GM19351 (cell line): ENCODE results near the gene RMI2.

Experiments
- ATAC-seq: cut with Tn5 transposase; IDR thresholded peaks from one replicate; pipeline ENCODE4 v1.9.1; 2021; ENCODE audit warnings: mild to moderate bottlenecking, moderate library complexity; ENCODE audit not compliant: unreplicated experiment

The RMI2 gene

GRCh38 chr16:11327277-11328171 lies 17.7 kb upstream of the RMI2 start:
- peak; percentile 45 for ATAC-seq

- ATAC-seq = peak; percentile 79
Observed at GRCh38 chr16:11328172-11329070, 16.8 kb upstream of the RMI2 start.

- no peak for ATAC-seq
Observed at GRCh38 chr16:11329071-11329491, 16.2 kb upstream of the RMI2 start.

DNA sequence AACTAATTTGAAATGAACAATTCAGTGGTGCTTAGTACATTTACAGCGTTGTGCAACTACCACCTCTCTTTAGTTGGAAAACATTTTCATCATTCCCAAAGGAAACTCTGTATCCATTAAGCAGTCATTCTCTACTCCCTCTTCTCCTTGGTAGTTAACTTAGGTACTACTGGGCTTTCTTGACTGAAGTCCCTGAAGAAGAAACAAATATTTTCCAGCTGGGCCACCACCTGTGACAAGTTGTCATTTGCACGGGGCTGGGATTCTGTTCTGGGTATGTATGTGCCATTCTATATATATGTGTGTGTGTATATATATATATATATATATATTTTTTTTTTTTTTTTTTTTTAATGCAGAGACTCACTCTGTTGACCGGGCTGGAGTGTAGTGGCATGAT lies 15.4 kb upstream of the RMI2 start:
- ATAC-seq = no peak

GRCh38 chr16:11330526-11331237 lies 14.6 kb upstream of the RMI2 start:
- ATAC-seq = no peak

DNA sequence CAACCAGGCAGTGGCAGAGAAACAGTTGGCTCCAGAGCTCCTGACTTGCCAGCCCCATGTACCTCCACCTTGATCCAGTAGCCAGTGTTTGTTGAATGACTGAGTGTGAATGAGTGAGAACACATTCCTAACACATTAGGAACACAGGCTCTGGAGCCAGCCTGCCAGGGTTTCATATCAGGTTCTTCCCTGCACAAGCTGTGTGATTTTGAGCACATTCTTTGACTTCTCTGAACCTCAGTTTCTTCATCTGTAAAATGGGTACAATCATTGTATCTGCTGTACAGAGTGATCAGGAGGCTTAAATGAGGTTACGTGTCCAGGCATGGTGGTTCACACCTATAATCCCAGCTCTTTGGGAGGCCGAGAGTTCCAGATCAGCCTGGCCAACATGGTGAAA lies 13.3 kb upstream of the RMI2 start:
- ATAC-seq = no peak

DNA sequence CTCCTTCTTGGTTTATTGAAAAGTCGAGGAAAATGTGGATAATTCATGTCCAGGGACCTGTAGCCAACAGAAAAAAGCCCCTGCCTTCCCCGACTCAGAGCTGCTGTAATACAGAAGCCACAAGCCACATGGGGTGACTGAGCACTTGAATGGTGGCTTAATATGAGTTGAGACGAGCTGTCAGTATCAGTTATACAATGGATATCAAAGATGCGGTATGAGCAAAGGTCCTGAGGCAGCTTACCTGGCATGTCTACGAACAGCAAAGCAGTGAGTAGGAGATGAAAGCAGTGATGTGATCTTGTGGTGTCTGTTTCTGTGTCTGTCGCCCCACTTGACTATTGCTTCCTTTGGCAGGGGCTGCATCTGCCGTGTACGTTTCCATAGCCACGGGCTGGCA lies 12.2 kb upstream of the RMI2 start:
- no peak for ATAC-seq

GRCh38 chr16:11333702-11334101 lies 11.6 kb upstream of the RMI2 start:
- ATAC-seq = no peak

DNA sequence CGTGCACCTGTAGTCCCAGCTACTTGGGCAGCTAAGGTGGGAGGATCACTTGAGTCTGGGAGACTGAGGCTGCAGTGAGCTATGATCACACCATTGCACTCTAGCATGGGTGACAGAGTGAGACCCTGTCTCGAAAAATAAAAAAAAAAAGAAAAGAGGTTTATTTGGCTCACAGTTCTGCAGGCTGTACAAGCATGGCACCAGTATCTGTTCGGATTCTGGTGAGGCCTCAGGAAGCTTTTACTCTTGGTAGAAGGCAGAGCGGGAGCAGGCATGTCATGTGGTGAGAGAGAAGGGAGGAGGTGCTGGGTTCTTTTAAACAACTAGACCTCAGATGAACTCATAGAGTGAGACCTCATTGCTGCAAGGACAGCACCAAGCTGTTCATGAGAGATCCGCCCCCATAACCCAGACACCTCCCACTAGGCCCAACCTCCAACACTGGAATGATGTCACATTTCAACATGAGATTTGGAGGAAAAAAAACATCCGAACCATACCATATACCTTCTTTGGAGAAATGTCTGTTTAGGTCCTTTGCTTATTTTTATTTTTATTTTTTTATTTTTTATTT lies 10.3 kb upstream of the RMI2 start:
- ATAC-seq = no peak

DNA sequence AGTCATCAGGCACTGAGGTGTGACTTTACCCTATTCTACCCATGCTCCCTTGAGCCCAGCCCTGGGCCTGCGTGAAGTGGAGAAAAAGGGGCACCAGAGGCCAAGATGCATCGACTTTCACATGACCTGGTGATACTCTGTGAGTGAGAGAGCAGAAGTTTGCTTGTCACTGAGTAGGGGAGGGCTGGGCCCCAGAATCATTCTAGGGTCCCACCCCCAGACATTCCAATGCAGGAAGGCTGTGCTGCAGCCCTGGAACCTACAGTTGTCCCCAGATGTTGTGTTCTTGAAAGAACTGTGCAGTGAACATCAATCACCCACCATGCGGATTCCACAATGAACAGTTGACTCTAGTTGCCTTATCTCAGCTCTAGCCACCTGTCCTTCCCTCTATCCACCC lies 6.2 kb upstream of the RMI2 start:
- ATAC-seq = no peak

- no peak for ATAC-seq
Observed at GRCh38 chr16:11340710-11341109, 4.5 kb upstream of the RMI2 start.

- ATAC-seq = no peak
Observed at GRCh38 chr16:11341371-11341770, 3.9 kb upstream of the RMI2 start.

DNA sequence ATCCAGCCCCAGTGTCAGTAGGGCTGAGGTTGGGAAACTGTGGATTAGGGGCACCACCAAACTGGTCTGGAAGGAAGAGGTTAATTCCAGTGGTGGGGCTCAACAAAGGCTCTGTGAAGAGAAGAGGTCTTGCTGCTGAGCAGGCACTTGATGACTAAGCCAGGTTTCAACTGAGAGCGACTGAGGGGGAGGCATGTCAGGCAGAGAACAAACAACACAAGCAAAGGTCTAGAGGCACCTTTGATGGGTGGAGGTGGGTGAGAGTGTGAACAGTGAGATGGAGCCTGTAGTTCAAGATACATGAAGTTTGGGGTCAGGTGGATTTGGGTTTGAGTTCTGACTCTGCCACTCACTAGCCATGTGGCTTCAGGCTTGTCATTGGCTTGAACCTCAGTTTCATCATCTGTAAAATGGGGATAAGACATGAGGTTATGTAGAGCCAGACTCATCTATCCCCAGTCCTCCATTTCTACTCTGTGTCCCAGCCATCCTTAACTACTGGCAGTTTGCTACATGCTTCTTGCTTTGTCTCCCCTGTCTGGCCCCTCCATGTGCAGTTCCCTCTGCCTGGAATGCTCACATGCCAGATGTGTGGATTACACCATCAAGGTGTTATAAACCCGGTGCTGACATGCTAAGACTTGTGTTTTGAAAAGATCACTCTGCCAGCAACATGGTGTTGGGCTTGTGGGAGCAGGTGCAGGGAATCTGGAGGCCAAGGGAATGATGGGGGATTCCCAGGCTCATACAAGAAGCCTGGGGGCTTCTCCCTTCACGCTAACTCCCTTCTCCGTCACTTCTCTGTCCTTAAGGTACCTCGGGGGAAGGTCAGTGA lies 3.0 kb upstream of the RMI2 start:
- ATAC-seq = no peak

DNA sequence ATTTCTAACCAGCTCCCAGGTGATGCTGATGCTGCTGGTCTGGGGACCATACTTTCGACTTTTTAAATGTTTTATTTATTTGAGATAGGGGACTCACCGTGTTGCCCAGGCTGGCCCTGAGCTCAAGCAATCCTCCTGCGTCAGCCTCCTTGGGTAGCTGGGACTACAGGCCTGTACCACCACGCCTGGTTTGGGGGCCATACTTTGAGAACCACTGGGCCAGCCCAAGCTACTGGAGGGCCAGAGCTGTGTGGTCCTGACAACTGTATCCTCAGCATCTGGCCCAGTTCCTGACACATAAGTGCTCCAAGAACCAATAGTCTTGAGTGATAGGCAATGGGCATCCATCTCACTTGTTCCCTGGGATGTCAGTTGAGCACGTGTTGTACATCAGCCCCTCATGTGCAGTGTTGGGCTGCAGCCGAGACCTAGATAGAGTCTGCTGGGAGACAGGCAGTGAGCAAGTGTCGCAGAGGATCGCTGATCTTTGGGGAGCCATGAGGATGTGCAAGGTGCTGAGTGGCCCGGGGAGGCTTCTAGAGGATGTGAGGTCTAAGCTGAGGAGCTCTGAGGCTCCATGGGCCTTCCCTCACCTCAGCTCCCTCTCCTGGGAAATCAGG lies 1.6 kb downstream of the RMI2 start:
- no peak for ATAC-seq

DNA sequence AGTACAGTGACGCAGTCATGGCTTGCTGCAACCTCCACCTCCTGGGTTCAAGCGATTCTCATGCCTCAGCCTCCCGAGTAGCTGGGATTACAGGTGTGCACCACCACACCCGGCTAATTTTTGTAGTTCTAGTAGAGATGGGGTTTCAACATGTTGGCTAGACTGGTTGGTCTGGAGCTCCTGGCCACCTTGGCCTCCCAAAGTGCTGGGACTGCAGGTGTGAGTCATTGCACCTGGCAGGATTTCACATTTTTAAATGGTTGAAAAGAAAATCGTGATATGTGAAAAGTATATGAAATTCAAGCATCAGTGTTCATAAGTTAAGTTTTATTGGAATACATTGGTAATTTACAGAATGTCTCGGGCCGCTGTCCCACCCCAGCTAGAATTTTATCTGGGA lies 2.6 kb downstream of the RMI2 start:
- ATAC-seq = no peak

- ATAC-seq = no peak
Observed at GRCh38 chr16:11348737-11349598, 3.7 kb downstream of the RMI2 start.

DNA sequence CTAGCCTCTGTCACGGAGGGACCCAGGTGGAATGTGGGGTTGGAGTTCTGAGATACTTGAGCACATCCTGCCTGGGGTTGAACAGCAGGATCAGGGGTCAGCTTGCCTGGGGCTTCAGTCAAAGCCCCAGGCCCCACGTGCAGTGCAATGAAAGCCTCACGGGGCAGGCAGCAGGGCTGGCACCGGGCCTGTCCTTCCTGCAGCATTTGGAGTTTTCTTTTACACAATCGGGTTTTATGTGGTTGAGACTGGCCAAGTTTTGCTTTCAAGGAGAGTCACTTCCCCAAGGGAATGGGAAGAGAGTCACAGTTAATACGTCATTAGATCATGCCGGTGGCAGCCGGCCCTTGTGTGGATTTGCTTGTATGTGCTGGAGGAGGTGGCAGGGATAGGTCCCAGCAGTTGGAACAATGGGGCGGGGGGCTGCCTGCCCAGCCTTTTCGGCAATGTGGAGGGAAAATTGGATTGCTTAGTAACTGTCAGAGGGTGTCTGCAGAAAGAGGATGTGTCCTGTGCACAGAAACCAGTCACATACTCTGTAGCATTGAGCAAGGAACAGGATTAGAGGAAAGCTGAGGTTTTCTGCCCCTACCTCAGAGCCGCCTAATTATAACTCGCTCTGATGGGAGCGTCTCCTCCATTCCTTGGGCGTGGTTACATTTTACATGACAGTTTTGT lies 4.5 kb downstream of the RMI2 start:
- no peak for ATAC-seq

- ATAC-seq = no peak
Observed at GRCh38 chr16:11350519-11350918, 5.3 kb downstream of the RMI2 start.
